ENCODE data around the gene ARF1. TPM values are rescaled to one million over a fixed set of nuclear protein-coding genes. Genes with fewer than 3 reads are reported as not detected.

ARF1 gene
- total RNA-seq, 1 experiment from 2014 or later = 330 TPM

DNA sequence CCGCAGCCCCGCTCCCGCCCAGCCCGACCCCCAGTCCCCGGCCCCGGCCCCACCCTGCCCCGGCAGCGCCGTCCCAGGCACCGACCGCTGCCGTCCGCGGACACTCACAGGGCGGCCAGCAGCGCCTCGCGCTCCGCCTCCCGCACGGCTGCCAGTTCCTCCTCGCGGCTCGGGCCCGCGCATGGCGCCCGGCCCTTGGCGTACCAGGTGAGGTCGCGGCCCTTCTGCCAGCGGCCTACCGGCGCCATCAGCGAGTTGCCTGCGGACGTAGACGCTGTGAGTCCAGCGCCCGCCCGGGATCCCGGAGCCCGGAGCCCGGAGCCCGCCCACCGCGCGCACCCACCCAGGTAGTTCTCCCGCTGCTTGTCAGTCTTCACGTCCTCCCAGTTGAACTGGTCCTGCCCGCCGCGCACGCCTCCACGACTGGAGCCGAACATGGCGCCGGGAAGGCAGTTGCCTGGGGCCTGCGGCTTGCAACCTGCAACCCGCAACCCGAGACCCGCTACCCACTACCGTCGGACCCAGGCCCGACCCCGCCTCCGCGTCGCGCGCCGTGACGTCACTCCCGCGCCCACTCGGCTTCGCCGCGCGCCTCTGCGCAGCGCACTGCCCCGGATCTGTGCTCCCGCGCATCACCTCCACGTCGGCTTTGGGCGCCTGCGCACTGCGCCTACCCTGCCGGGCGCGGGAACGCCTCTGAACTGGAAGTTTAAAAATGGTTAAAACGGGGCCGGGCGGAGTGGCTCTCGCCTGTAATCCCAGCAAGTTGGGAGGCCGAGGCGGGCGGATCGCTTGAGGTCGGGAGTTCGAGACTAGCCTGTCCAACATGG is 20.5 kb downstream of the ARF1 start, which contains the start of gene C1orf35 (continued):
- TF ChIP-seq ATF6 (CRISPR knock-in tag; IDR thresholded peaks at IDR 0.05) = no peak
- TF ChIP-seq CTCF (IDR thresholded peaks at IDR 0.05) = no peak
- TF ChIP-seq ATF1 (CRISPR knock-in tag; IDR thresholded peaks at IDR 0.05) = peak; percentile 97
- TF ChIP-seq ZNF317 (CRISPR knock-in tag; IDR thresholded peaks at IDR 0.05; ENCODE audit: borderline replicate concordance, low read depth) = no peak
- peak; percentile 51; the same call in 1 of the 2 replicates for TF ChIP-seq RELA (CRISPR knock-in tag; IDR thresholded peaks at IDR 0.05; ENCODE audit: borderline replicate concordance)
- 0 out of 2 replicates have a peak, but pooled peaks have one; percentile 29 for TF ChIP-seq ZNF281 (CRISPR knock-in tag; IDR thresholded peaks at IDR 0.05)
- peak; percentile 70; the same call in 1 of the 2 replicates for TF ChIP-seq TEAD1 (CRISPR knock-in tag; IDR thresholded peaks at IDR 0.05)
- TF ChIP-seq NFE2L1 (CRISPR knock-in tag; IDR thresholded peaks at IDR 0.05) = peak; percentile 11; the same call in 1 of the 2 replicates
- TF ChIP-seq ZNF416 (CRISPR knock-in tag; IDR thresholded peaks at IDR 0.05) = peak; percentile 77; the same call in 1 of the 2 replicates
- peak; percentile 91; the same call in 1 of the 2 replicates for TF ChIP-seq CBFB (CRISPR knock-in tag; IDR thresholded peaks at IDR 0.05; ENCODE audit: low read depth)
- no peak for TF ChIP-seq ELF4 (CRISPR knock-in tag; IDR thresholded peaks at IDR 0.05; ENCODE audit: low read depth)
- TF ChIP-seq ZNF423 (CRISPR knock-in tag; IDR thresholded peaks at IDR 0.05) = no peak
- TF ChIP-seq, protein P1, sequence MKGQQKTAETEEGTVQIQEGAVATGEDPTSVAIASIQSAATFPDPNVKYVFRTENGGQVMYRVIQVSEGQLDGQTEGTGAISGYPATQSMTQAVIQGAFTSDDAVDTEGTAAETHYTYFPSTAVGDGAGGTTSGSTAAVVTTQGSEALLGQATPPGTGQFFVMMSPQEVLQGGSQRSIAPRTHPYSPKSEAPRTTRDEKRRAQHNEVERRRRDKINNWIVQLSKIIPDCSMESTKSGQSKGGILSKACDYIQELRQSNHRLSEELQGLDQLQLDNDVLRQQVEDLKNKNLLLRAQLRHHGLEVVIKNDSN (CRISPR knock-in tag; IDR thresholded peaks at IDR 0.05) = peak; percentile 52; the same call in 1 of the 2 replicates
- peak; percentile 70 for TF ChIP-seq ETV6 (CRISPR knock-in tag; IDR thresholded peaks at IDR 0.05)
- TF ChIP-seq MYBL2 (CRISPR knock-in tag; IDR thresholded peaks at IDR 0.05) = 0 out of 2 replicates have a peak, but pooled peaks have one; percentile 56
- TF ChIP-seq CREB1 (CRISPR knock-in tag; IDR thresholded peaks at IDR 0.05) = peak; percentile 87; the same call in 1 of the 2 replicates
- TF ChIP-seq, protein P2, sequence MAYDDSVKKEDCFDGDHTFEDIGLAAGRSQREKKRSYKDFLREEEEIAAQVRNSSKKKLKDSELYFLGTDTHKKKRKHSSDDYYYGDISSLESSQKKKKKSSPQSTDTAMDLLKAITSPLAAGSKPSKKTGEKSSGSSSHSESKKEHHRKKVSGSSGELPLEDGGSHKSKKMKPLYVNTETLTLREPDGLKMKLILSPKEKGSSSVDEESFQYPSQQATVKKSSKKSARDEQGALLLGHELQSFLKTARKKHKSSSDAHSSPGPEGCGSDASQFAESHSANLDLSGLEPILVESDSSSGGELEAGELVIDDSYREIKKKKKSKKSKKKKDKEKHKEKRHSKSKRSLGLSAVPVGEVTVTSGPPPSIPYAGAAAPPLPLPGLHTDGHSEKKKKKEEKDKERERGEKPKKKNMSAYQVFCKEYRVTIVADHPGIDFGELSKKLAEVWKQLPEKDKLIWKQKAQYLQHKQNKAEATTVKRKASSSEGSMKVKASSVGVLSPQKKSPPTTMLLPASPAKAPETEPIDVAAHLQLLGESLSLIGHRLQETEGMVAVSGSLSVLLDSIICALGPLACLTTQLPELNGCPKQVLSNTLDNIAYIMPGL (CRISPR knock-in tag; IDR thresholded peaks at IDR 0.05) = peak; percentile 88
- TF ChIP-seq, protein P3, sequence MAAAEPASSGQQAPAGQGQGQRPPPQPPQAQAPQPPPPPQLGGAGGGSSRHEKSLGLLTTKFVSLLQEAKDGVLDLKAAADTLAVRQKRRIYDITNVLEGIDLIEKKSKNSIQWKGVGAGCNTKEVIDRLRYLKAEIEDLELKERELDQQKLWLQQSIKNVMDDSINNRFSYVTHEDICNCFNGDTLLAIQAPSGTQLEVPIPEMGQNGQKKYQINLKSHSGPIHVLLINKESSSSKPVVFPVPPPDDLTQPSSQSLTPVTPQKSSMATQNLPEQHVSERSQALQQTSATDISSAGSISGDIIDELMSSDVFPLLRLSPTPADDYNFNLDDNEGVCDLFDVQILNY (CRISPR knock-in tag; IDR thresholded peaks at IDR 0.05) = peak; percentile 99
- TF ChIP-seq, protein P4, sequence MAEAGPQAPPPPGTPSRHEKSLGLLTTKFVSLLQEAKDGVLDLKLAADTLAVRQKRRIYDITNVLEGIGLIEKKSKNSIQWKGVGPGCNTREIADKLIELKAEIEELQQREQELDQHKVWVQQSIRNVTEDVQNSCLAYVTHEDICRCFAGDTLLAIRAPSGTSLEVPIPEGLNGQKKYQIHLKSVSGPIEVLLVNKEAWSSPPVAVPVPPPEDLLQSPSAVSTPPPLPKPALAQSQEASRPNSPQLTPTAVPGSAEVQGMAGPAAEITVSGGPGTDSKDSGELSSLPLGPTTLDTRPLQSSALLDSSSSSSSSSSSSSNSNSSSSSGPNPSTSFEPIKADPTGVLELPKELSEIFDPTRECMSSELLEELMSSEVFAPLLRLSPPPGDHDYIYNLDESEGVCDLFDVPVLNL (CRISPR knock-in tag; IDR thresholded peaks at IDR 0.05; ENCODE audit: borderline replicate concordance, low read depth) = peak; percentile 48; the same call in 1 of the 2 replicates
- peak; percentile 86; the same call in 1 of the 2 replicates for TF ChIP-seq ARID4B (CRISPR knock-in tag; IDR thresholded peaks at IDR 0.05; ENCODE audit: borderline replicate concordance)

Measured in WTC11 (cell line).